Left lung (tissue), 10 donors: ENCODE data around the gene SLCO4C1. TPM values are rescaled to one million over a fixed set of nuclear protein-coding genes. Genes with fewer than 3 reads are reported as not detected.

Experiments used
- ATAC-seq: fragments of 200-7000 bp; cut with Tn5 transposase; one replicate; pipeline ENCODE4 v1.9.1; 2020; ENCODE audit warnings: moderate library complexity
- DNase-seq, 4 donors: peaks; one replicate each; pipeline ENCODE4 v3.0.0-alpha.2; 2013 to 2020
- H3K27ac ChIP-seq, 2 donors: fragments of 200-600 bp; sonication (generic) in 1 of 2; one replicate each; pipeline versions ENCODE4 v1.5.0 to v1.8.0; 2020 to 2021
- H3K27me3 ChIP-seq, 2 donors: fragments of 200-600 bp; sonication (generic) in 1 of 2; one replicate each; pipeline versions ENCODE4 v1.5.0 to v1.8.0; 2020 to 2021
- H3K36me3 ChIP-seq, 2 donors: fragments of 200-600 bp; sonication (generic) in 1 of 2; one replicate each; pipeline versions ENCODE4 v1.5.0 to v1.8.0; 2020 to 2021
- H3K4me1 ChIP-seq, 2 donors: fragments of 200-600 bp; one replicate each; pipeline ENCODE4 v1.8.0; 2021
- H3K4me3 ChIP-seq, 2 donors: fragments of 200-600 bp; sonication (generic) in 1 of 2; one replicate each; pipeline versions ENCODE4 v1.5.0 to v1.8.0; 2020 to 2021; ENCODE audit warnings: mild to moderate bottlenecking in 1 of 2
- H3K9me3 ChIP-seq, 2 donors: fragments of 200-600 bp; sonication (generic) in 1 of 2; one replicate each; pipeline versions ENCODE4 v1.5.0 to v1.8.0; 2020 to 2021
- CTCF ChIP-seq, 2 donors: fragments of 200-600 bp; sonication (generic) in 1 of 2; IDR thresholded peaks; one replicate each; pipeline versions ENCODE4 v1.5.0 to v1.8.0; 2021; ENCODE audit warnings: antibody characterized with exemption in 2 of 2
- intact Hi-C, 2 donors: fragments of 100-400 bp; cut with DNase I; formaldehyde crosslinking; loops; one replicate each; pipeline versions ENCODE4 v1.11.2 to v1.14.2; 2022
- polyA plus RNA-seq, 6 donors: library from polyadenylated mRNA; unstranded; fragments of 120-200 nt; gene quantifications; one replicate each; pipeline ENCODE4 v1.2.1, GENCODE V29; 2013; ENCODE audit not compliant: insufficient read length in 6 of 6
- total RNA-seq, 2 donors: library from RNA; stranded (reverse); fragmentation: NEBNext Ultra II Directional; extraction: Animal tissue kit (Norgen Biotek cat#: 25700); gene quantifications; one replicate each; pipeline ENCODE4 v1.2.1, GENCODE V29; 2021
- donor health status: DM: no; HTN: yes; CAD: no.
- donor health status: DM: no; HTN: no; CAD: no.

Gene SLCO4C1
- total and polyA plus RNA-seq, 8 donors, result 1.2 to 39.8 (median 1.9) TPM

- peaks cover 0 to 31% of the 10 kb centered on the region in 2 donors for H3K4me1 ChIP-seq
- ATAC-seq (peak; percentile 66), DNase-seq (no peak)
- H3K27me3 ChIP-seq, result no peaks in the 10 kb centered on the region
- no peak for TF ChIP-seq CTCF (IDR thresholded peaks at IDR 0.05)
- no peak overlapping the region for H3K4me3 ChIP-seq
- H3K9me3 ChIP-seq, result no peaks in the 10 kb centered on the region
- H3K36me3 ChIP-seq, result no peaks in the 10 kb centered on the region
- intact Hi-C loops, result no loop called here
- peak overlapping the region in 1 of 2 donors; percentile 80 for H3K27ac ChIP-seq
Observed at GRCh38 chr5:102277144-102277543, 18.9 kb downstream of the SLCO4C1 start.

- Histone ChIP-seq H3K9me3 (peaks cover 0 to 17% of the 10 kb centered on the region in 2 donors), H3K27me3 (no peaks in the 10 kb centered on the region), H3K4me1 (peaks cover 0 to 6% of the 10 kb centered on the region in 2 donors), H3K36me3 (no peaks in the 10 kb centered on the region), H3K4me3 (no peak overlapping the region), H3K27ac (no peak overlapping the region)
- intact Hi-C loops, result no loop called here
- DNase-seq (no peak), ATAC-seq (no peak)
- TF ChIP-seq CTCF (IDR thresholded peaks at IDR 0.05), result no peak
Observed at GRCh38 chr5:102271759-102272158, 24.3 kb downstream of the SLCO4C1 start.

GRCh38 chr5:102270036-102270435, 26.0 kb downstream of the SLCO4C1 start:
- no peak for ATAC-seq
- intact Hi-C loops, result no loop called here
- no peak overlapping the region for H3K4me3 ChIP-seq
- H3K27me3 ChIP-seq, result no peaks in the 10 kb centered on the region
- TF ChIP-seq CTCF (IDR thresholded peaks at IDR 0.05), result no peak
- no peak for DNase-seq
- H3K9me3 ChIP-seq, result peaks cover 0 to 17% of the 10 kb centered on the region in 2 donors
- no peaks in the 10 kb centered on the region for H3K4me1 ChIP-seq
- H3K36me3 ChIP-seq, result no peaks in the 10 kb centered on the region
- no peak overlapping the region for H3K27ac ChIP-seq

- intact Hi-C loops, result no loop called here
Observed at GRCh38 chr5:102262688-102263087, 33.4 kb downstream of the SLCO4C1 start.

GRCh38 chr5:102249381-102249780, 46.7 kb downstream of the SLCO4C1 start:
- intact Hi-C loops, result no loop called here
- H3K27ac ChIP-seq, result no peak overlapping the region
- H3K9me3 ChIP-seq, result no peaks in the 10 kb centered on the region
- no peaks in the 10 kb centered on the region for H3K27me3 ChIP-seq
- peaks cover 0 to 15% of the 10 kb centered on the region in 2 donors for H3K36me3 ChIP-seq
- no peaks in the 10 kb centered on the region for H3K4me1 ChIP-seq
- H3K4me3 ChIP-seq, result no peak overlapping the region
- ATAC-seq, result peak; percentile 61
- no peak for TF ChIP-seq CTCF (IDR thresholded peaks at IDR 0.05)
- no peak for DNase-seq

More at GRCh38 chr5:102262688-102263087, 33.4 kb downstream of the SLCO4C1 start:
- Histone ChIP-seq H3K36me3 (no peaks in the 10 kb centered on the region), H3K27ac (no peak overlapping the region), H3K9me3 (no peaks in the 10 kb centered on the region), H3K27me3 (no peaks in the 10 kb centered on the region), H3K4me1 (no peaks in the 10 kb centered on the region), H3K4me3 (no peak overlapping the region)
- TF ChIP-seq CTCF (IDR thresholded peaks at IDR 0.05), result no peak
- no peak for DNase-seq
- ATAC-seq, result peak; percentile 40
